GM10266 (cell line): ENCODE data around the gene ZBED1.

Source experiments
- DNase-seq: peaks from one replicate; pipeline ENCODE4 v3.0.0; 2012; ENCODE audit errors: extremely low spot score
- CTCF ChIP-seq: IDR thresholded peaks from 2 replicates; pipeline ENCODE4 v1.5.1; 2012; ENCODE audit warnings: mild to moderate bottlenecking, low read depth; ENCODE audit not compliant: control insufficient read depth, insufficient read depth; ENCODE audit errors: missing control alignments

ZBED1 gene

GRCh38 chrX:2490634-2491033 lies 10.1 kb downstream of the ZBED1 start:
- DNase-seq: no peak
- TF ChIP-seq CTCF: no peak

GRCh38 chrX:2489446-2490445 lies 11.0 kb downstream of the ZBED1 start:
- TF ChIP-seq CTCF: no peak
- no peak for DNase-seq

GRCh38 chrX:2488621-2489285 lies 12.0 kb downstream of the ZBED1 start:
- no peak for DNase-seq

GRCh38 chrX:2487366-2487765 lies 13.4 kb downstream of the ZBED1 start:
- TF ChIP-seq CTCF: no peak
- DNase-seq: no peak

More at GRCh38 chrX:2488621-2489285, 12.0 kb downstream of the ZBED1 start:
- no peak for TF ChIP-seq CTCF

GRCh38 chrX:2486476-2487133 lies 14.2 kb downstream of the ZBED1 start:
- TF ChIP-seq CTCF: no peak
- no peak for DNase-seq

GRCh38 chrX:2485789-2486345 lies 14.9 kb downstream of the ZBED1 start:
- TF ChIP-seq CTCF: no peak
- no peak for DNase-seq
